ENCODE measurements around the gene WWTR1. TPM values are rescaled to one million over a fixed set of nuclear protein-coding genes. Genes with fewer than 3 reads are reported as not detected.

Gene WWTR1
- total and polyA plus RNA-seq, 2 experiments from 2014 or later, result 25.1 to 26.2 TPM

- Histone ChIP-seq H3K79me2 (replicated peaks; ENCODE audit: insufficient read depth) (peaks cover 15% of the 10 kb centered on the region; the same call in 1 of the 2 replicates), H3K4me2 (no peak overlapping the region), H3K4me1 (ENCODE audit: insufficient read depth) (peaks cover 21% of the 10 kb centered on the region; the same call in 1 of the 2 replicates), H2AFZ (no peak overlapping the region), H3K9me2 (ENCODE audit: insufficient read depth) (no peaks in the 10 kb centered on the region; the same call in none of the 2 replicates), H3K4me3 (no peak overlapping the region), H3K27me3 (ENCODE audit: insufficient read depth) (no peaks in the 10 kb centered on the region), H4K20me1 (replicated peaks; ENCODE audit: insufficient read depth) (no peaks in the 10 kb centered on the region), H3F3A (replicated peaks; ENCODE audit: low read depth) (no peaks in the 10 kb centered on the region), H3K36me3 (ENCODE audit: insufficient read depth) (no peaks in the 10 kb centered on the region), H3K27ac (ENCODE audit: low read depth) (no peak overlapping the region)
- Mint-ChIP-seq H3K27ac (no peak overlapping the region), H3K4me1 (peaks cover 24% of the 10 kb centered on the region), H3K9me3 (no peaks in the 10 kb centered on the region), H3K36me3 (ENCODE audit: low read depth) (peaks cover 16% of the 10 kb centered on the region), H3K27me3 (ENCODE audit: insufficient read depth, low read depth, poor library complexity) (peaks cover 3% of the 10 kb centered on the region), H3K4me3 (no peak overlapping the region)
- DNase-seq (ENCODE audit: low spot score) (no peak), ATAC-seq (no peak)
- TF ChIP-seq EZH2phosphoT487 (IDR thresholded peaks at IDR 0.05; ENCODE audit: unreplicated experiment) (no peak), JUNB (IDR thresholded peaks at IDR 0.05; ENCODE audit: unreplicated experiment) (no peak), REST (IDR thresholded peaks at IDR 0.05; ENCODE audit: unreplicated experiment) (no peak), NANOG (IDR thresholded peaks at IDR 0.05; ENCODE audit: borderline replicate concordance) (no peak), CTCF (conservative IDR thresholded peaks at IDR 0.05; ENCODE audit: low read depth in 2 of 2) (no peak), POLR2AphosphoS5 (IDR thresholded peaks at IDR 0.05; ENCODE audit: low read depth) (no peak)
- TF ChIP-seq, protein P1, sequence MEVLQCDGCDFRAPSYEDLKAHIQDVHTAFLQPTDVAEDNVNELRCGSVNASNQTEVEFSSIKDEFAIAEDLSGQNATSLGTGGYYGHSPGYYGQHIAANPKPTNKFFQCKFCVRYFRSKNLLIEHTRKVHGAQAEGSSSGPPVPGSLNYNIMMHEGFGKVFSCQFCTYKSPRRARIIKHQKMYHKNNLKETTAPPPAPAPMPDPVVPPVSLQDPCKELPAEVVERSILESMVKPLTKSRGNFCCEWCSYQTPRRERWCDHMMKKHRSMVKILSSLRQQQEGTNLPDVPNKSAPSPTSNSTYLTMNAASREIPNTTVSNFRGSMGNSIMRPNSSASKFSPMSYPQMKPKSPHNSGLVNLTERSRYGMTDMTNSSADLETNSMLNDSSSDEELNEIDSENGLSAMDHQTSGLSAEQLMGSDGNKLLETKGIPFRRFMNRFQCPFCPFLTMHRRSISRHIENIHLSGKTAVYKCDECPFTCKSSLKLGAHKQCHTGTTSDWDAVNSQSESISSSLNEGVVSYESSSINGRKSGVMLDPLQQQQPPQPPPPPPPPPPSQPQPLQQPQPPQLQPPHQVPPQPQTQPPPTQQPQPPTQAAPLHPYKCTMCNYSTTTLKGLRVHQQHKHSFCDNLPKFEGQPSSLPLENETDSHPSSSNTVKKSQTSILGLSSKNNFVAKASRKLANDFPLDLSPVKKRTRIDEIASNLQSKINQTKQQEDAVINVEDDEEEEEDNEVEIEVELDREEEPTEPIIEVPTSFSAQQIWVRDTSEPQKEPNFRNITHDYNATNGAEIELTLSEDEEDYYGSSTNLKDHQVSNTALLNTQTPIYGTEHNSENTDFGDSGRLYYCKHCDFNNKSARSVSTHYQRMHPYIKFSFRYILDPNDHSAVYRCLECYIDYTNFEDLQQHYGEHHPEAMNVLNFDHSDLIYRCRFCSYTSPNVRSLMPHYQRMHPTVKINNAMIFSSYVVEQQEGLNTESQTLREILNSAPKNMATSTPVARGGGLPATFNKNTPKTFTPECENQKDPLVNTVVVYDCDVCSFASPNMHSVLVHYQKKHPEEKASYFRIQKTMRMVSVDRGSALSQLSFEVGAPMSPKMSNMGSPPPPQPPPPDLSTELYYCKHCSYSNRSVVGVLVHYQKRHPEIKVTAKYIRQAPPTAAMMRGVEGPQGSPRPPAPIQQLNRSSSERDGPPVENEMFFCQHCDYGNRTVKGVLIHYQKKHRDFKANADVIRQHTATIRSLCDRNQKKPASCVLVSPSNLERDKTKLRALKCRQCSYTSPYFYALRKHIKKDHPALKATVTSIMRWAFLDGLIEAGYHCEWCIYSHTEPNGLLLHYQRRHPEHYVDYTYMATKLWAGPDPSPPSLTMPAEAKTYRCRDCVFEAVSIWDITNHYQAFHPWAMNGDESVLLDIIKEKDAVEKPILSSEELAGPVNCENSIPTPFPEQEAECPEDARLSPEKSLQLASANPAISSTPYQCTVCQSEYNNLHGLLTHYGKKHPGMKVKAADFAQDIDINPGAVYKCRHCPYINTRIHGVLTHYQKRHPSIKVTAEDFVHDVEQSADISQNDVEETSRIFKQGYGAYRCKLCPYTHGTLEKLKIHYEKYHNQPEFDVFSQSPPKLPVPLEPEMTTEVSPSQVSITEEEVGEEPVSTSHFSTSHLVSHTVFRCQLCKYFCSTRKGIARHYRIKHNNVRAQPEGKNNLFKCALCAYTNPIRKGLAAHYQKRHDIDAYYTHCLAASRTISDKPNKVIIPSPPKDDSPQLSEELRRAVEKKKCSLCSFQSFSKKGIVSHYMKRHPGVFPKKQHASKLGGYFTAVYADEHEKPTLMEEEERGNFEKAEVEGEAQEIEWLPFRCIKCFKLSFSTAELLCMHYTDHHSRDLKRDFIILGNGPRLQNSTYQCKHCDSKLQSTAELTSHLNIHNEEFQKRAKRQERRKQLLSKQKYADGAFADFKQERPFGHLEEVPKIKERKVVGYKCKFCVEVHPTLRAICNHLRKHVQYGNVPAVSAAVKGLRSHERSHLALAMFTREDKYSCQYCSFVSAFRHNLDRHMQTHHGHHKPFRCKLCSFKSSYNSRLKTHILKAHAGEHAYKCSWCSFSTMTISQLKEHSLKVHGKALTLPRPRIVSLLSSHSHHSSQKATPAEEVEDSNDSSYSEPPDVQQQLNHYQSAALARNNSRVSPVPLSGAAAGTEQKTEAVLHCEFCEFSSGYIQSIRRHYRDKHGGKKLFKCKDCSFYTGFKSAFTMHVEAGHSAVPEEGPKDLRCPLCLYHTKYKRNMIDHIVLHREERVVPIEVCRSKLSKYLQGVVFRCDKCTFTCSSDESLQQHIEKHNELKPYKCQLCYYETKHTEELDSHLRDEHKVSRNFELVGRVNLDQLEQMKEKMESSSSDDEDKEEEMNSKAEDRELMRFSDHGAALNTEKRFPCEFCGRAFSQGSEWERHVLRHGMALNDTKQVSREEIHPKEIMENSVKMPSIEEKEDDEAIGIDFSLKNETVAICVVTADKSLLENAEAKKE (CRISPR knock-in tag; IDR thresholded peaks at IDR 0.05), result no peak
These were observed 112.8 kb downstream of the WWTR1 start for GRCh38 chr3:149545049-149545448.

Measured in GM23338 (cell line).